Esophagus muscularis mucosa (tissue), 4 donors: ENCODE measurements around the gene TRAPPC10. TPM values are rescaled to one million over a fixed set of nuclear protein-coding genes. Genes with fewer than 3 reads are reported as not detected.

Source experiments
- DNase-seq: peaks from one replicate; pipeline ENCODE4 v3.0.0-alpha.2; 2017; ENCODE audit errors: extremely low spot score
- H3K27ac ChIP-seq, 4 donors: fragments of 200-600 bp; sonication (generic); replicated peaks in 1 of 4; 1 replicate in 3 of 4; 2 replicates in 1 of 4; pipeline ENCODE4 v1.5.1; 2016 to 2019; ENCODE audit warnings: mild to moderate bottlenecking in 1 of 4
- H3K27me3 ChIP-seq, 4 donors: fragments of 200-600 bp; sonication (generic); one replicate each; pipeline versions ENCODE4 v1.5.1 to v1.6.0; 2016 to 2019
- H3K36me3 ChIP-seq, 4 donors: fragments of 200-600 bp; sonication (generic); one replicate each; pipeline ENCODE4 v1.5.1; 2016 to 2019
- H3K4me1 ChIP-seq, 4 donors: fragments of 200-600 bp; sonication (generic); one replicate each; pipeline ENCODE4 v1.5.1; 2016 to 2019
- H3K4me3 ChIP-seq, 4 donors: fragments of 200-600 bp; sonication (generic); 1 replicate in 2 of 4; 2 replicates in 2 of 4; pipeline ENCODE4 v1.5.1; 2016 to 2019; ENCODE audit warnings: mild to moderate bottlenecking in 4 of 4, moderate library complexity in 1 of 4
- H3K9me3 ChIP-seq, 4 donors: fragments of 200-600 bp; sonication (generic); 1 replicate in 3 of 4; 2 replicates in 1 of 4; pipeline ENCODE4 v1.5.1; 2016 to 2019
- EP300 ChIP-seq: sonication (generic); formaldehyde crosslinking; IDR thresholded peaks from one replicate; pipeline ENCODE4 v1.6.1; 2017; ENCODE audit warnings: antibody characterized with exemption
- POLR2A ChIP-seq: fragments of 450-650 bp; IDR thresholded peaks from one replicate; pipeline ENCODE4 v1.6.1; 2017; ENCODE audit warnings: antibody characterized with exemption, moderate library complexity, mild to moderate bottlenecking, low read depth
- POLR2AphosphoS5 ChIP-seq, 2 donors: sonication (generic); formaldehyde crosslinking; IDR thresholded peaks; one replicate each; pipeline ENCODE4 v1.6.1; 2017; ENCODE audit warnings: antibody characterized with exemption in 2 of 2
- WGBS: methylation state at CpG from one replicate; pipeline ENCODE4 v1.1.5; 2018; 5-methylcytosine and 5-hydroxymethylcytosine counted together
- intact Hi-C: fragments of 100-400 bp; cut with DNase I; formaldehyde crosslinking; loops from one replicate; pipeline ENCODE4 v1.15.1; 2023
- total RNA-seq, 4 donors: library from RNA; depleted of rRNA; stranded (reverse); fragments of >200 nt; gene quantifications; one replicate each; pipeline versions ENCODE4 v1.1.0 to v1.2.1, GENCODE V29; 2016
- TF ChIP-seq, protein P1 (sequence below), 3 experiments: fragments of 200-600 bp in 2 of 3; fragments of 450-650 bp in 1 of 3; sonication (generic) in 2 of 3; IDR thresholded peaks; one replicate each; pipeline ENCODE4 v1.5.1; 2017 to 2019; ENCODE audit warnings: antibody characterized with exemption in 3 of 3, mild to moderate bottlenecking in 2 of 3, moderate library complexity in 1 of 3

Gene TRAPPC10
- 10 to 100 TPM; 14.5 to 35.2 (median 20.5) TPM for total RNA-seq

- Histone ChIP-seq H3K36me3 (no peaks in the 10 kb centered on the region), H3K4me1 (peaks cover 32 to 50% (median 44%) of the 10 kb centered on the region in 4 donors), H3K4me3 (peak within 1 kb of the TSS; percentile 84 to 99 (median 98)), H3K9me3 (no peaks in the 10 kb centered on the region), H3K27ac (peak within 1 kb of the TSS; percentile 93 to 99 (median 99)), H3K27me3 (no peaks in the 10 kb centered on the region)
- DNase-seq, result peak; percentile 93
- 0% methylated on average over 49 of the region's 107 CpGs for WGBS
- TF ChIP-seq POLR2A, result peak; percentile 89
- peak; percentile 95 for TF ChIP-seq POLR2AphosphoS5 (IDR thresholded peaks at IDR 0.05)
- TF ChIP-seq EP300, result no peak
- intact Hi-C loops, result loop anchor here (5.0 kb wide), 1 partner anchor 285 kb away; no protein-coding TSS in a partner anchor
Observed at GRCh38 chr21:44011579-44012473, at the start of gene TRAPPC10. TRAPPC10 (plus strand) TSS chr21:44012309; CDS start chr21:44012494, 185 bp downstream.

DNA sequence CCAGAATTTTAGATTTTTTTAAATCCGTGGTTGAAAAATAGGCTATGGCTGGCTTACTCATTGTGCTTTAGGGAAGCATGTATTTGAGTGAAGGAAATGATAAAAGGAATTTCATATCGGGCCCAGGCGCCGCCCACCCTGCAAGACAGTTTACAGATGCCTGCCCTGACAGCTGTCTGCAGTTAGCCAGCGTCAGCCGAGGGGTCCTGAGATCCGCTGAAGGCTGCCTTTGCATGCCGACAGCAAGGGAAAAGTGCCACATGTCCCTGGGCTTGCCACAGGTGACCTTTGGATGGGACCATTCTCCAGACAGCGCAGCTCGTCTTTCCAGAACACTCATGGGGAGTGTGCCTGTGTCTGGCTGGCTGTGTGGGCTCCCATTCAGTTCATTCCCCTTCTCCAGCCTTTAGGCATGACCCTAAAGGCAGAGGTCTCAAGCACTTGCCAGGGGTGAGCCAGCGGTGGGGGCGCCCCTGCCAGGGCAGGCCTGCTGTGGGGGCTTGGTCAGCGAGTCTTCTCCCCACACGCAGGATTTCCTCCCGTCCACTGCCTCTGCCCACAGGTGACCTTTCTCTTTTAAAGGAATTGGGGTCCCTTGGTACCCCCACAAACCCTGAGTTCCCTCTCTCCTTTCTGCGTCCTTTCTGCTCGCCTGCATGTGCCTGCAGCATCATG lies 46.1 kb upstream of the TRAPPC10 start:
- no peak for DNase-seq
- Histone ChIP-seq H3K27ac (no peak overlapping the region), H3K27me3 (no peaks in the 10 kb centered on the region), H3K4me1 (no peaks in the 10 kb centered on the region), H3K4me3 (no peak overlapping the region), H3K9me3 (no peaks in the 10 kb centered on the region), H3K36me3 (peaks cover 22 to 68% (median 51%) of the 10 kb centered on the region in 4 donors)
- intact Hi-C loops, result no loop called here
- 82% methylated on average over 17 of the region's 17 CpGs for WGBS
- TF ChIP-seq, protein P1, sequence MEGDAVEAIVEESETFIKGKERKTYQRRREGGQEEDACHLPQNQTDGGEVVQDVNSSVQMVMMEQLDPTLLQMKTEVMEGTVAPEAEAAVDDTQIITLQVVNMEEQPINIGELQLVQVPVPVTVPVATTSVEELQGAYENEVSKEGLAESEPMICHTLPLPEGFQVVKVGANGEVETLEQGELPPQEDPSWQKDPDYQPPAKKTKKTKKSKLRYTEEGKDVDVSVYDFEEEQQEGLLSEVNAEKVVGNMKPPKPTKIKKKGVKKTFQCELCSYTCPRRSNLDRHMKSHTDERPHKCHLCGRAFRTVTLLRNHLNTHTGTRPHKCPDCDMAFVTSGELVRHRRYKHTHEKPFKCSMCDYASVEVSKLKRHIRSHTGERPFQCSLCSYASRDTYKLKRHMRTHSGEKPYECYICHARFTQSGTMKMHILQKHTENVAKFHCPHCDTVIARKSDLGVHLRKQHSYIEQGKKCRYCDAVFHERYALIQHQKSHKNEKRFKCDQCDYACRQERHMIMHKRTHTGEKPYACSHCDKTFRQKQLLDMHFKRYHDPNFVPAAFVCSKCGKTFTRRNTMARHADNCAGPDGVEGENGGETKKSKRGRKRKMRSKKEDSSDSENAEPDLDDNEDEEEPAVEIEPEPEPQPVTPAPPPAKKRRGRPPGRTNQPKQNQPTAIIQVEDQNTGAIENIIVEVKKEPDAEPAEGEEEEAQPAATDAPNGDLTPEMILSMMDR (IDR thresholded peaks at IDR 0.05), result no peak
- no peak for TF ChIP-seq EP300
- TF ChIP-seq POLR2A, result no peak
- TF ChIP-seq POLR2AphosphoS5 (IDR thresholded peaks at IDR 0.05), result no peak

- intact Hi-C loops, result no loop called here
- Histone ChIP-seq H3K4me3 (no peak overlapping the region), H3K4me1 (no peaks in the 10 kb centered on the region), H3K36me3 (peaks cover 26 to 70% (median 57%) of the 10 kb centered on the region in 4 donors), H3K27me3 (no peaks in the 10 kb centered on the region), H3K9me3 (no peaks in the 10 kb centered on the region), H3K27ac (no peak overlapping the region)
- no peak for TF ChIP-seq POLR2A
- no peak for TF ChIP-seq POLR2AphosphoS5 (IDR thresholded peaks at IDR 0.05)
- no peak for TF ChIP-seq EP300
- TF ChIP-seq, protein P1 (IDR thresholded peaks at IDR 0.05), result no peak
- WGBS, result 85% methylated on average over 18 of the region's 18 CpGs
- no peak for DNase-seq
Observed at GRCh38 chr21:43966946-43967512, 45.1 kb upstream of the TRAPPC10 start.

DNA sequence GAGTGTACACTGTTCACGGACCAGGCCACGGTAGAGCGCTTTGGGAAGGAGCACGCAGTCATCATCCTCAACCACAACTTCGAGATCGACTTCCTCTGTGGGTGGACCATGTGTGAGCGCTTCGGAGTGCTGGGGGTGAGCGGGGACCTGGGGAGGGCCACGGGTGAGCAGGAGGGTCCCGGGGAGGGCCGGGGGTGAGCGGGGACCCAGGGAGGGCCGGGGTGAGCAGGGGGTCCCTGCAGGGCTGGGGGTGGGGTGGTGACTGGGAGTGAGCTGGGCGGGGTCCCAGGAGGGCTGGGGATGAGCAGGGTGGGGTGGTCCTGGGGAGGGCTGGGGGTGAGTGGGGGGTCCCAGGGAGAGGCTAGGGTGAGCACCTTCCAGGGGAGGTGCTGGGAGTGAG lies 44.1 kb upstream of the TRAPPC10 start:
- H3K27me3 ChIP-seq, result no peaks in the 10 kb centered on the region
- H3K36me3 ChIP-seq, result peaks cover 29 to 73% (median 67%) of the 10 kb centered on the region in 4 donors
- no peak overlapping the region for H3K4me3 ChIP-seq
- DNase-seq, result no peak
- H3K27ac ChIP-seq, result no peak overlapping the region
- no peak for TF ChIP-seq POLR2AphosphoS5 (IDR thresholded peaks at IDR 0.05)
- TF ChIP-seq, protein P1 (IDR thresholded peaks at IDR 0.05), result no peak
- no peak for TF ChIP-seq POLR2A
- no peak for TF ChIP-seq EP300
- intact Hi-C loops, result no loop called here
- peaks cover 0 to 2% (median 0%) of the 10 kb centered on the region in 4 donors for H3K4me1 ChIP-seq
- WGBS, result 95% methylated on average over 6 of the region's 15 CpGs
- no peaks in the 10 kb centered on the region for H3K9me3 ChIP-seq
